GM21423 (cell line): Measurements from ENCODE around the gene ZFR2.
"Not testable (repeated sequence)": the region's sequence is repeated elsewhere in the genome, so short reads cannot be mapped to it uniquely, and the experiment has no call there.

Experiments
- ATAC-seq: cut with Tn5 transposase; IDR thresholded peaks from one replicate; pipeline ENCODE4 v1.9.1; 2021; ENCODE audit warnings: mild to moderate bottlenecking, moderate library complexity; ENCODE audit not compliant: unreplicated experiment

The ZFR2 gene

GRCh38 chr19:3874695-3875094, 5.9 kb upstream of the ZFR2 start:
- ATAC-seq: not testable (repeated sequence)

- no peak for ATAC-seq
Measured at GRCh38 chr19:3873151-3873550, 4.3 kb upstream of the ZFR2 start.

GRCh38 chr19:3867971-3868769, 668 bp downstream of the ZFR2 start:
- no peak for ATAC-seq

GRCh38 chr19:3866910-3867638, 1.8 kb downstream of the ZFR2 start:
- no peak for ATAC-seq

- ATAC-seq: no peak
Measured at GRCh38 chr19:3863648-3864047, 5.2 kb downstream of the ZFR2 start.

GRCh38 chr19:3862826-3863500, 5.9 kb downstream of the ZFR2 start:
- no peak for ATAC-seq

GRCh38 chr19:3860499-3860898, 8.3 kb downstream of the ZFR2 start:
- no peak for ATAC-seq

- ATAC-seq: no peak
Measured at GRCh38 chr19:3857449-3858003, 11.3 kb downstream of the ZFR2 start.

GRCh38 chr19:3855320-3855719, 13.5 kb downstream of the ZFR2 start:
- ATAC-seq: no peak

GRCh38 chr19:3852614-3853254, 16.1 kb downstream of the ZFR2 start:
- ATAC-seq: no peak

GRCh38 chr19:3852177-3852511, 16.7 kb downstream of the ZFR2 start:
- no peak for ATAC-seq

- no peak for ATAC-seq
Measured at GRCh38 chr19:3851254-3852176, 17.3 kb downstream of the ZFR2 start.

GRCh38 chr19:3850320-3850972, 18.4 kb downstream of the ZFR2 start:
- ATAC-seq: no peak

- ATAC-seq: no peak
Measured at GRCh38 chr19:3849787-3850186, 19.1 kb downstream of the ZFR2 start.

GRCh38 chr19:3849092-3849491, 19.7 kb downstream of the ZFR2 start:
- ATAC-seq: no peak

GRCh38 chr19:3844596-3844995, 24.2 kb downstream of the ZFR2 start:
- no peak for ATAC-seq

- ATAC-seq: no peak
Measured at GRCh38 chr19:3842948-3843347, 25.9 kb downstream of the ZFR2 start.

- no peak for ATAC-seq
Measured at GRCh38 chr19:3840804-3841203, 28.0 kb downstream of the ZFR2 start.

GRCh38 chr19:3839941-3840340, 28.9 kb downstream of the ZFR2 start:
- no peak for ATAC-seq

- ATAC-seq: no peak
Measured at GRCh38 chr19:3838661-3839060, 30.2 kb downstream of the ZFR2 start.
